Keratinocyte (primary cell): Measurements from ENCODE around the gene ZNF664. TPM values are rescaled to one million over a fixed set of nuclear protein-coding genes. Genes with fewer than 3 reads are reported as not detected.

Source experiments
- DNase-seq: peaks from one replicate; pipeline ENCODE4 v3.0.0-alpha.2; 2011; ENCODE audit warnings: low read depth, missing footprints, low spot score
- FAIRE-seq: peaks from 2 replicates; lab custom pipeline; 2011; peaks lifted over from hg19 to GRCh38; lab: Jason Lieb, UNC
- H2AFZ ChIP-seq: 2 replicates; pipeline ENCODE4 v1.6.0; 2012; ENCODE audit warnings: low read length, control low read depth, inconsistent platforms; ENCODE audit not compliant: control insufficient read depth
- H3K27ac ChIP-seq: 2 replicates; pipeline ENCODE4 v1.5.1; 2011; ENCODE audit warnings: low read length; ENCODE audit not compliant: control insufficient read depth, insufficient read depth
- H3K27me3 ChIP-seq: 3 replicates; pipeline ENCODE4 v1.6.0; 2011; ENCODE audit warnings: low read length; ENCODE audit not compliant: control insufficient read depth, insufficient read depth; ENCODE audit errors: extremely low read depth
- H3K36me3 ChIP-seq, 2 experiments: 2 replicates in 1 of 2; 3 replicates in 1 of 2; pipeline ENCODE4 v1.5.1; 2011; ENCODE audit warnings: low read length in 2 of 2, mild to moderate bottlenecking in 1 of 2; ENCODE audit not compliant: control insufficient read depth in 2 of 2, insufficient read depth in 2 of 2; ENCODE audit errors: extremely low read depth in 1 of 2
- H3K4me1 ChIP-seq: 3 replicates; pipeline ENCODE4 v1.5.1; 2011; ENCODE audit warnings: low read length; ENCODE audit not compliant: control insufficient read depth, insufficient read depth; ENCODE audit errors: extremely low read depth
- H3K4me2 ChIP-seq: 3 replicates; pipeline ENCODE4 v1.6.0; 2011; ENCODE audit warnings: low read depth, low read length; ENCODE audit not compliant: control insufficient read depth, insufficient read depth; ENCODE audit errors: extremely low read depth
- H3K4me3 ChIP-seq, 3 experiments: fragments of 200-600 bp in 1 of 3; sonication (generic) in 1 of 3; 2 replicates in 2 of 3; 3 replicates in 1 of 3; pipeline ENCODE4 v1.5.1; 2011 to 2016; ENCODE audit warnings: low read length in 3 of 3, mild to moderate bottlenecking in 3 of 3, control low read depth in 2 of 3, inconsistent platforms in 1 of 3, low read depth in 1 of 3, mixed read lengths in 1 of 3, mixed run types in 1 of 3, moderate library complexity in 1 of 3; ENCODE audit not compliant: control insufficient read depth in 2 of 3, insufficient read depth in 2 of 3; ENCODE audit errors: extremely low read depth in 1 of 3
- H3K79me2 ChIP-seq: 2 replicates; pipeline ENCODE4 v1.6.0; 2012; ENCODE audit warnings: low read length; ENCODE audit not compliant: control insufficient read depth, insufficient read depth
- H3K9ac ChIP-seq: 3 replicates; pipeline ENCODE4 v1.6.0; 2011; ENCODE audit warnings: low read length; ENCODE audit not compliant: control insufficient read depth, insufficient read depth; ENCODE audit errors: extremely low read depth
- H3K9me1 ChIP-seq: 3 replicates; pipeline ENCODE4 v1.6.0; 2011; ENCODE audit warnings: low read length; ENCODE audit not compliant: control insufficient read depth, insufficient read depth; ENCODE audit errors: extremely low read depth
- H3K9me3 ChIP-seq: 2 replicates; pipeline ENCODE4 v1.5.1; 2012; ENCODE audit warnings: low read depth, low read length; ENCODE audit not compliant: control insufficient read depth
- H4K20me1 ChIP-seq: 3 replicates; pipeline ENCODE4 v1.6.0; 2011; ENCODE audit warnings: low read length; ENCODE audit not compliant: control insufficient read depth, insufficient read depth; ENCODE audit errors: extremely low read depth
- EZH2 ChIP-seq: IDR thresholded peaks from one replicate; pipeline ENCODE4 v1.6.1; 2012; ENCODE audit warnings: inconsistent platforms, mild to moderate bottlenecking, low read length, moderate library complexity
- dilution Hi-C: fragments of 300-500 bp; cut with MboI; formaldehyde crosslinking; loops from one replicate; pipeline ENCODE4 v1.7.0; 2020; ENCODE audit warnings: low sequenced_read_pairs; ENCODE audit not compliant: extremely low pct_ligation_motif_present
- polyA plus RNA-seq, 5 experiments: library from polyadenylated mRNA; depleted of rRNA in 3 of 5; stranded (reverse) in 3 of 5; stranded (forward) in 1 of 5; unstranded in 1 of 5; fragments of >200 nt; gene quantifications; 1 replicate in 1 of 5; 2 replicates in 3 of 5; 3 replicates in 1 of 5; pipeline versions ENCODE4 v1.2.1 to v1.2.3, GENCODE V29; 2011 to 2012; ENCODE audit warnings: missing spikeins in 2 of 5, low read depth in 1 of 5, low replicate concordance in 1 of 5
- small RNA-seq, 3 experiments: library from RNA; depleted of rRNA; stranded (forward); fragments of <200 nt; gene quantifications; one replicate each; pipeline ENCODE3, GENCODE V24; 2012; ENCODE audit warnings: low read depth in 3 of 3, low replicate concordance in 1 of 3; ENCODE audit not compliant: insufficient read length in 3 of 3
- TF ChIP-seq, protein P1 (sequence below), 3 experiments: IDR thresholded peaks in 1 of 3; conservative IDR thresholded peaks in 1 of 3; optimal IDR thresholded peaks in 1 of 3; 2 replicates in 2 of 3; 3 replicates in 1 of 3; pipeline versions ENCODE3 to v1.5.1; 2011; ENCODE audit warnings: low read length in 3 of 3, mild to moderate bottlenecking in 3 of 3, moderate library complexity in 2 of 3, control low read depth in 1 of 3, inconsistent platforms in 1 of 3; ENCODE audit not compliant: insufficient read depth in 2 of 3; ENCODE audit errors: extremely low read depth in 1 of 3

The ZNF664 gene
- polyA plus RNA-seq, 1 donor (not counting 4 experiments of a cell fraction or from before 2014, with no cell fraction given): 48.7 TPM

DNA sequence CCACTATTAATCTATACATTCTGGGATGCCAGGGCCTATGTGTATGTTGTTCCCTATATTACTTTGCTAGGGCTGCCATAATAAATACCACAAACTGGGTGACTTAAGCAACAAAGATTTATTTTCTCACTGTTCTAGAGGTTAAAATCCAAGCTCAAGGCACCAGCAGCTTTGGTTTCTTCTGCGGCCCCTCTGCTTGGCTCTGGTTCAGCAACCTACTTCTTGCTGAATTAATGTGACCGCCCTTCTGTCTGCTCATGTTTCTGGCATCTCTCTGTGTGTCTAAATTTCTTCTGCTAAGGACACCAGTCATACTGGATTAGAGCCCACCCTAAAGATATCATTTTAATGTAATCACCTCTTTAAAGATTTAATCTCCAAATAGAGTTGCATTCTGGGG, 84.7 kb downstream of the ZNF664 start:
- Histone ChIP-seq H3K79me2 (no peaks in the 10 kb centered on the region), H3K9me1 (no peaks in the 10 kb centered on the region), H3K4me3 (no peak overlapping the region), H3K9ac (no peak overlapping the region), H3K9me3 (no peaks in the 10 kb centered on the region), H3K27ac (no peak overlapping the region), H3K4me2 (no peak overlapping the region), H2AFZ (no peak overlapping the region), H3K27me3 (no peaks in the 10 kb centered on the region), H4K20me1 (no peaks in the 10 kb centered on the region), H3K36me3 (no peaks in the 10 kb centered on the region), H3K4me1 (no peaks in the 10 kb centered on the region)
- dilution Hi-C loops: no loop called here
- TF ChIP-seq, protein P1, sequence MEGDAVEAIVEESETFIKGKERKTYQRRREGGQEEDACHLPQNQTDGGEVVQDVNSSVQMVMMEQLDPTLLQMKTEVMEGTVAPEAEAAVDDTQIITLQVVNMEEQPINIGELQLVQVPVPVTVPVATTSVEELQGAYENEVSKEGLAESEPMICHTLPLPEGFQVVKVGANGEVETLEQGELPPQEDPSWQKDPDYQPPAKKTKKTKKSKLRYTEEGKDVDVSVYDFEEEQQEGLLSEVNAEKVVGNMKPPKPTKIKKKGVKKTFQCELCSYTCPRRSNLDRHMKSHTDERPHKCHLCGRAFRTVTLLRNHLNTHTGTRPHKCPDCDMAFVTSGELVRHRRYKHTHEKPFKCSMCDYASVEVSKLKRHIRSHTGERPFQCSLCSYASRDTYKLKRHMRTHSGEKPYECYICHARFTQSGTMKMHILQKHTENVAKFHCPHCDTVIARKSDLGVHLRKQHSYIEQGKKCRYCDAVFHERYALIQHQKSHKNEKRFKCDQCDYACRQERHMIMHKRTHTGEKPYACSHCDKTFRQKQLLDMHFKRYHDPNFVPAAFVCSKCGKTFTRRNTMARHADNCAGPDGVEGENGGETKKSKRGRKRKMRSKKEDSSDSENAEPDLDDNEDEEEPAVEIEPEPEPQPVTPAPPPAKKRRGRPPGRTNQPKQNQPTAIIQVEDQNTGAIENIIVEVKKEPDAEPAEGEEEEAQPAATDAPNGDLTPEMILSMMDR (optimal IDR thresholded peaks at IDR 0.05 in 1 of 3, IDR thresholded peaks at IDR 0.05 in 1 of 3, conservative IDR thresholded peaks at IDR 0.05 in 1 of 3; ENCODE audit: extremely low read depth in 1 of 3, insufficient read depth in 2 of 3, low read length in 3 of 3): no peak
- no peak for TF ChIP-seq EZH2
- no peak for DNase-seq
- FAIRE-seq: no peak

DNA sequence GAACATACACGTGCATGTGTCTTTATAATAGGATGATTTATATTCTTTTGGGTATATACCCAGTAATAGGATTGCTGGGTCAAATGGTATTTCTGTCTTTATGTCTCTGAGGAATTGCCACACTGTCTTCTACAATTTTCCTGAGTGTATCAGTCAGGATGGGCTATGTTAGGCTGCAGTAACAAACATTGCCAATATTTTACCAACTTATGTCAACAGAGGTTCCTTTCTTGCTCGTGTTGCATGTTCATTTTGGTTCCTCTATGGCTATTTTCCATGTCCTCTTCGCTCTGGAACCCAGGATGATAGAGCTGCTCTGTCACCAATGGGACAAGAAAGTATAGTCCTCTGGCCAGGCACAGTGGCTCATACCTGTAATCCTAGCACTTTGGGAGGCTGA, 86.7 kb downstream of the ZNF664 start:
- H3K9me1 ChIP-seq: no peaks in the 10 kb centered on the region
- dilution Hi-C loops: no loop called here
- H3K4me2 ChIP-seq: no peak overlapping the region
- no peak overlapping the region for H3K9ac ChIP-seq
- no peak overlapping the region for H2AFZ ChIP-seq
- no peaks in the 10 kb centered on the region for H4K20me1 ChIP-seq
- no peak overlapping the region for H3K27ac ChIP-seq
- DNase-seq: no peak
- H3K36me3 ChIP-seq: no peaks in the 10 kb centered on the region
- no peak for TF ChIP-seq EZH2
- TF ChIP-seq, protein P1 (optimal IDR thresholded peaks at IDR 0.05 in 1 of 3, IDR thresholded peaks at IDR 0.05 in 1 of 3, conservative IDR thresholded peaks at IDR 0.05 in 1 of 3; ENCODE audit: extremely low read depth in 1 of 3, insufficient read depth in 2 of 3, low read length in 3 of 3): no peak
- H3K9me3 ChIP-seq: no peaks in the 10 kb centered on the region
- FAIRE-seq: peak; percentile 44
- H3K4me1 ChIP-seq: no peaks in the 10 kb centered on the region
- no peaks in the 10 kb centered on the region for H3K27me3 ChIP-seq
- H3K79me2 ChIP-seq: no peaks in the 10 kb centered on the region
- H3K4me3 ChIP-seq: no peak overlapping the region

Small RNA genes lying within 50 kb of the gene (small RNA-seq; reads per million reads assigned to genes)
- 0 reads per million in 3 experiments for gene AC068790.4
- 0 to 0.33 (median 0) reads per million in 3 experiments for gene AC068790.6

Other genes with a start within 250 kb of the ZNF664 start
- 0.01 to 0.08 TPM (median 0.02 TPM) in 3 replicates for gene DNAH10, start 210.9 kb upstream of the ZNF664 start, polyA plus RNA-seq
- gene CCDC92, start 384 bp upstream of the ZNF664 start, polyA plus RNA-seq: 7.4 to 24.5 TPM (median 8.3 TPM) in 3 replicates